ENCODE data around the gene SPINT2.

Gene SPINT2

DNA sequence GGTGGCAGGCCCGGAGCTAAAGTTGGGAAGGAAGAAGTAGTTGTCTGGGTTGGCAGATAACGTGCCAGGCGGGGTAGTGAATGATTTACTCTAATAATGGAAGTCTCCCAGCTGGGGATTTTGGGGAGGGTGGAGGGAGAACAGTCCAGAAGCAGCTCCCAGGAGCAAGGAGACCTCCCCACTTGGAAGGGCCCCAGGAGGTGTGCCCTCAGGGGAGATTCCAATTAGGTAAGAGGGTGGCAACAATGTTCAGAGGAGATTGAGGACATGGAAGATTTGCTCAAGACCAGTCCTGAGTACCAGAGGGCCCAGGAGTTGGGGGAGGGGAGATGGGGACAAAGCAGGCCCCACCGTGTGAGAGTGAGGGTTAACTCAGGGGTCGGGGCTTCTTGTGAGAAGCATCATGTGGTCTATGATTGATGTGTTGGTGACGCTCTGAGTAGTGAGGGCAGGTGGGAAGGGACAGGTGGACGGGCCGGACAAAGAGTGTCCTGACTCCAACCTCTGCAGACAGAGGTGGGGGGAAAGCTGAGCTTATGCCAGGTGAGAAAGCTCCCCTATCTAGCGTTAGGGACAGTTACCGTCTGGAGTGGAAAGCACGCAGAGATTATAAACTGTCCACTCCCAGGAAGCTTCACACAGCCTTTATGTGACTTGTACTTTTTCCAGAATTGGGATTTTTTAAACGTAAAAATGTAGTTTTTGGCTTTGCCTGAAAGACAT, 3.5 kb downstream of the SPINT2 start:
- DNase-seq (ENCODE audit: low read depth, low spot score) = no peak

GRCh38 chr19:38268539-38268938, 4.2 kb downstream of the SPINT2 start:
- DNase-seq (ENCODE audit: low read depth, low spot score) = no peak

- peak; percentile 62 for DNase-seq (ENCODE audit: low read depth, low spot score)
These were observed 6.3 kb downstream of the SPINT2 start for GRCh38 chr19:38270587-38271167.

GRCh38 chr19:38273499-38273898, 9.1 kb downstream of the SPINT2 start:
- DNase-seq (ENCODE audit: low read depth, low spot score) = no peak

- DNase-seq (ENCODE audit: low read depth, low spot score) = no peak
These were observed 10.4 kb downstream of the SPINT2 start for GRCh38 chr19:38274739-38275138.

DNA sequence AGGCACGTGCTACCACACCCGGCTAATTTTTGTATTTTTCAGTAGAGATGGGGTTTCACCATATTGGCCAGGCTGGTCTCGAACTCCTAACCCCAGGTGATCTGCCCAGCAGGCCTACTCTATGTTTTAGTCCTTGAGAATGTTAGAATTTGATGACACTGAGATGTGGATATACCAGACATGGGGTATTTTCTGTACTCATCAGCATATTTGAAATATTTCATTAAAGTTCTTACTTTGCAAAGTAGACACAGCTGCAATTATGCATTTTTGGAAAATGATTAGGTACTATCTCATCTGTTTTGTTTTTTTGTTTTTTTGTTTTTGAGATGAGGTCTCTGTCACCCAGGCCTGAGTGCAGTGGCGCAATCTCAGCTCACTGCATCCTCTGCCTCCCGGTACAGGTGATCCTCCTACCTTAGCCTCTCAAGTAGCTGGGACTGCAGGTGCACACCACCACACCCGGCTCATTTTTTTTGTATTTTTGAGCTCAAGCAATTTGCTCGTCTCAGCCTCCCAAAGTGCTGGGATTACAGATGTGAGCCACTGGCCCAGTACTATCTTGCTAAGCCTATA, 12.7 kb downstream of the SPINT2 start:
- DNase-seq (ENCODE audit: low read depth, low spot score) = no peak

DNA sequence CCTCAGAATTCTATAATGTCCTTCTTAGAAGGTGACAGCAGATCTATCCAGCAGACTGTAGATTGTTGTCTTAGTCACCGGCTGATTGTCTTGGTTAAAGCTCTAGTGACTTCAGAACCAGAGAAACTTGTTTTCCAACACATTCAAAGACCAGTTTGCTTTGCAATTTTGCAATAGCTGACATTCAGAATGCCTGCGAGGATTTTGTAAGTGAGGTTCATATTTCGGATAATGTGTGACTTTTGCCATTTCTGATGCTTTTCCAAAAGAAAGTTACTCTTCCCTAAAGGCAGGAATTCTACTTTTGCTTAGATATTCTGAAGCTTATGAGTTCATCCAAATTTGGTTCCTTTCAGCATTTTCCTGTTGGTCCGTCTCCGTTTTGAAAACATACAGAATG, 13.2 kb downstream of the SPINT2 start:
- no peak for DNase-seq (ENCODE audit: low read depth, low spot score)

DNA sequence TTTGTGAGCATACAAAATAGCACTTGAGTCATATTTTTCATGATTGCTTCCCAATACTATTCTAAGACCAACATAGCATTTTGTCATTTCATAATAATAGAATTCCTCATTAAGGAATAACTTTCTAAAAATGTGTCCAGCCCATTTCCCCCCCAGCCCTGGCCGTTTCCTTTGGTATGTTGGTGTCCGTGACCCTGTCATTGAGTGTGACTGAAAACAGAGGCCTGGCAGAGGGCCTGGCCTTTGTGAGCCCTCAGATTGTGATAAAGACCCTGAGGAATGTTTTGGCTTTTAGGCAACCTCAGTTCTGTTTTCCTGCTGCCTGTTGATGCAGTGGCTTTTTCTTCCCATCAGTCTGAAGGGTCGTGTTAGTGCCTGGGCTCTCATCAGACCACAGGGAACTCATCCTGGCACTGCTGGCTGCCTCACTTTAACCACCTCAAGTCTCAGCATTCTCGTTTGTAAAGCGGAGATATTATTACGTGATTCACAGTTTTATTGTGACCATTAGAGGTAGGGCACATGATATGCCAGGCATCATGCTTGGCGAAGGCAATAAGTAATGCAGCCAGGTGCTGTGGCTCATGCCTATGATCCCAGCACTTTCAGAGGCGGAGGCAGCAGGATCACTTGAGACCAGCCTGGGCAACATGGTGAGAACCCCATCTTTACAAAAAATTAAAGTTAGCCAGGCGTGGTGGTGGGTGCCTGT, 13.8 kb downstream of the SPINT2 start:
- no peak for DNase-seq (ENCODE audit: low read depth, low spot score)

GRCh38 chr19:38278751-38279150, 14.4 kb downstream of the SPINT2 start:
- no peak for DNase-seq (ENCODE audit: low read depth, low spot score)

DNA sequence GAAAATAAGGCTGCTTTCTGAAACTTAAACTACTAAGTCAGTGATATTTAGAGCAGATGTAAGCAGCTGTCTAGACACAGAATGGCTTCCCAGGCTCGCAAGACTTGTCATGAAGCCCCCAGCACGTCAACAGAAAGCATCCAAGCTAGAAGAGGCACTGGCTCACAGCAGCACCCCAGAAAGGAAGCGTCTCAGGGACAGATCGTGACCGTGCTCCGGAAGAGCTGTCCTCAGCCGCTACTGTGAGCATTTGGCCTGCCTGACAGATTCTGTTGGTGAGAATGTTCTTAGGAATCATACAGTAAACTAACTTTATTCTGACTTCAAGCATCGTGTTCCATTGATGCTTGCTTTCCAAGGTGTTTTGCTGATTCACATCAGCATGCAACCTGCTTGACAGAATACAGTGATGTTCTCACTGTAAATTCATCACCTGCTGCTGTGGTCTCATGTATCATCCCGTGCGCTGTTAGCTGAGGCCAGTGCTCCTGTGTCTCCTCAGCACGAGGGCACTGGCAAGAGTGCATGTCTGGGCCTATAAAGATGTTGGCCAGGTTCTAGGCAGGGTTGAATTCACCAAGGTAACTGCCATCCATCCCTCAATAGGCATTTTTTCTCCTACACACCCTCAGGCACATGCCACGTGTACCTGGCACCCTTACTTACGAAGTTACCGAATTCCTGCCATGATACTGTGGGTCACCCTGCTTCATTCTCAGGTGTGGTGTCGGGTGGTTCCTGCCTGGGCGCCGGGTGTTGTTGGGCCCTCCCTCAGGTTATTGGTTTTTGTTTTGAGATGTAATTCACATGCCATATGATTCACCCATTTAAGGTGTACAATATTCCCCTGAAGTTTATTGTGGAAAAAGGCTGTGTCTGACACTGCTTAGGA, 15.9 kb downstream of the SPINT2 start:
- DNase-seq (ENCODE audit: low read depth, low spot score) = no peak

GRCh38 chr19:38281811-38282566, 17.6 kb downstream of the SPINT2 start:
- no peak for DNase-seq (ENCODE audit: low read depth, low spot score)

GRCh38 chr19:38283271-38283670, 18.9 kb downstream of the SPINT2 start:
- no peak for DNase-seq (ENCODE audit: low read depth, low spot score)

DNA sequence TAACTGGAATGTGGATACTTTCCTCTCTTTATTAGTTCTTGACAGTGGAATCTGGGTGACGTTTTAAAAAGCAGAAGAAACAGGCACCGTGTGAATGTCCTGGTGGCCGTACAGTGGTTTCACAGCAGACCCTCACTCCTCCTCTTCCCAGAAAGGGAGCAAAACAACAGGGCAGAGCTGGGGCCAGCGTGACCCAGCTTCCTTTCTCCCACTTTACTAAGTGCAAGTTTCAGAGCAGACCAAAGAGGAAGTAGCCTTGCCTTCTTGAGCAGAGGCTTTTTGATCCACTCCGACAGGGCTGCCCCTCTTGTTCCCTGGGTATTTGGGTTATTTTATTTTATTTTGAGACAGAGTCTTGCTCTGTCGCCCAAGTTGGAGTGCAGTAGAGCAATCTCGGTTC, 20.0 kb downstream of the SPINT2 start:
- no peak for DNase-seq (ENCODE audit: low read depth, low spot score)

DNA sequence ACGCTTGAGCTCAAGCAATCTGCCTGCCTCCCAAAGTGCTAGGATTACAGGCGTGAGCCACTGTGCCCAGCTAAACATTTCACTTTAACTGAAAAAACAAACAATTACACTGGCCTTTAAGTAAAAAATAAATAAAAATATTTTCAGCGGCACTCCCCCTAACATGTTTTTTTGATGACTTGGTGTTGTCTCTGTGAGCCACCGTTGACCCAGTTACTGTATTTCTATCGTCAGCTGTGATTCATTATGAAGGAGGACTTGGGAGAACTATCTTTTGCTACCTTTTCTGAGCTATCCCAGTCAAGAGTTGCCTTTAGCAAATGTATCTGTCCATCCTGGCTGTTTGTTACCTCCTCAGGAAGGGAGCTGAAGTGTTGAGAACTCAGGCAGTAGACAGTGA, 21.2 kb downstream of the SPINT2 start:
- no peak for DNase-seq (ENCODE audit: low read depth, low spot score)

DNA sequence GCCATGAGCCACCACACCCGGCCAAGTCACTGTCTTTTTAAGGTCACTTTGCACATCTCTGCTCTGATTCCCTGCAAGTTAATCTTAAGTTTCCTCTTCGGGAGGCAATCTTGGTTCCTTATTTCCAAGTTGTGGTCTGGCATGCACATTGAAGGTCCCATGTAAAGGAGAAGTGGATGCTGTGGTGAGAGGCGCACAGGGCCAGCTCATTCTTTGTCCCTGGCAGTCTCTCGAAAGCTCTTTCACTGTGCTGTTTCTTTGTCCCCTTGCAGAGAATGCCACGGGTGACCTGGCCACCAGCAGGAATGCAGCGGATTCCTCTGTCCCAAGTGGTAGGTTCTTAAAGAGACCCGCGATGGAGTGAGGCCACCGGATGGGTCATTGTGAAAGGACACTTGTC, 23.2 kb downstream of the SPINT2 start:
- no peak for DNase-seq (ENCODE audit: low read depth, low spot score)

- DNase-seq (ENCODE audit: low read depth, low spot score) = no peak
These were observed 23.9 kb downstream of the SPINT2 start for GRCh38 chr19:38288123-38288855.

DNA sequence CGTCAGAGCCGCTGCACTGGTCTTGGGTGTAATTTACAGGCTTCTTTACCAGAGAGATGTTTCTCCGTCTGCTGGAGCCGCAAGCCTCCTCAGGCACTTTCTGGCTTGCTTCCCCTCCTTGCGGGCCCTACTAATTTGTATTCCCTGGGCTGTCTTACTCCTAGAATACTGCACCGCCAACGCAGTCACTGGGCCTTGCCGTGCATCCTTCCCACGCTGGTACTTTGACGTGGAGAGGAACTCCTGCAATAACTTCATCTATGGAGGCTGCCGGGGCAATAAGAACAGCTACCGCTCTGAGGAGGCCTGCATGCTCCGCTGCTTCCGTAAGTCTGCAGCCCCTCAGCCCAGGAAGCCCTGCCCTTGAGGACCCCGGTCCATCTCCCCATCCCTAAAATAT, 25.6 kb downstream of the SPINT2 start:
- no peak for DNase-seq (ENCODE audit: low read depth, low spot score)

DNA sequence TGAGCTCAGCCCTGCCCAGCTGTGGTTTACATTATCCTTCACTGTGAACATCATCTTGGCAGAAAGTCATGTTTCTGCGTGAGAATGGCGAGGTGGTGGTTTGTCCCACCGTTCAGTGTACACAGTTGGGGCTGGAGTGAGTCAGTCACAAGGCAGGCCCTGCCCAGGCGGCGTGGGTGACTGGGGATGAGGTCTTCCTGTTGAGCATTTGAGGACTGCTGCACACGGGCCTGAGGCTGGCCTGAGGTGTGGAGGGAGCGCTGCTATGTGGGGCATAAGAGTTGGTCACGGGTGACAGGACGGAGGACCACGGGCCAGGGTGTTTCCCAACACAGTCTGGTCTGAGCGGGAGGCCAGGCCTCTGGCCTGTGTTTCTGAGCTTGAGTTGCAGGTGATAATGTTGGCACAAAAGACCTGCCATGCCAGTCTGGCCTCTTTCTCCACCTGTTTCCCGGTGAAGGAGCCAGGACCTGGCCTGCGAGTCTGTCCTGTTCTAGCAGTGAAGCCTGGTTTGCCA, 26.3 kb downstream of the SPINT2 start:
- DNase-seq (ENCODE audit: low read depth, low spot score) = peak; percentile 58

- DNase-seq (ENCODE audit: low read depth, low spot score) = no peak
These were observed 27.5 kb downstream of the SPINT2 start for GRCh38 chr19:38291855-38292254.

DNA sequence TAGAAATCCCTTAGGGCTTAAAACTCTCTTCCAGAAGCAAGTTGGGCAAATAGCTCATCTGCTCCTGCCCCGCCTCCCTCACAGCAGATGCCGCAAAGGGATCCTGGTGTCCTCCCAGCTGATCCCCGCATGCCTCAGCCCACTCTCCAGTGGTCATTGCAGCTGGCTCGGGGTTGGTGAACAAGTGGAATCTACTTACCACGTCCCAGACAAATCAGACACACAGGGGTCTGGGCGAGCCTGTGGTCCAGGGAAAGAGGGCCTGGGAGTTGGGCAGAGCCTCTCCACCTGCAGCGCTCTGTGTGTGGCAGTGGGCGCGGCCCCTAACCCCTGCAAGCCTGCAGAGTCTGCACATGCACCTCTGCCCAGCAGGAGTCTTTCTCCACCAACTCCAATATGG, 28.9 kb downstream of the SPINT2 start:
- no peak for DNase-seq (ENCODE audit: low read depth, low spot score)
